Superior temporal gyrus (tissue), 1 donor: ENCODE measurements around the gene LRRC23.

Experiments used
- DNase-seq: peaks from one replicate; pipeline ENCODE4 v3.0.0-alpha.2; 2016; ENCODE audit errors: extremely low spot score

Gene LRRC23

DNA sequence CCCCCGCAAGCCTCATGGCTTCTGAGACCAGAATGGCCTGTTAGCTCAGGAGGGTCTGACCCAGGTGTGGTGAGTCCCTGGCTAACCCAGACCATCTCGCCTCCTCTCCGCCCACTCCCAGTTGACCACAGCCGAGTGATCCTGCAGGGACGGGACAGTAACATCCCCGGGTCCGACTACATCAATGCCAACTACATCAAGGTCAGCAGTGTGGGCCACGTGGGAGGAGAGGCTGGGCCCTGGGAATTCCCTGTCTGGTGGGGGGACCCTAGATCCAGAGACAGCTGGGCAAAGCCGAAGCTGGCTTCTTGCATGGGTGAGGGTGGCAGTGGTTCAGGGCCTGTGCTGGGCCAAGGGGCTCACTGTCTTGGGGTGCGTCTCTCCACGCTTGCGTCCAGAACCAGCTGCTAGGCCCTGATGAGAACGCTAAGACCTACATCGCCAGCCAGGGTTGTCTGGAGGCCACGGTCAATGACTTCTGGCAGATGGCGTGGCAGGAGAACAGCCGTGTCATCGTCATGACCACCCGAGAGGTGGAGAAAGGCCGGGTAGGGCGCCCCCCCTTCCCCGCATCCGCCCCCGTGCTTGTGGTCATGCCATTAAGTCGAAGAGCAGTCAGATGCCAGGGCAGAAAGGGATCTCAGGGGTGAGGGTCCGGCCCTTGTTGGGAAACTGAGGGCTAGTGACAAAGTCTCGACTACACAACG lies 51.6 kb downstream of the LRRC23 start:
- DNase-seq, result no peak

DNA sequence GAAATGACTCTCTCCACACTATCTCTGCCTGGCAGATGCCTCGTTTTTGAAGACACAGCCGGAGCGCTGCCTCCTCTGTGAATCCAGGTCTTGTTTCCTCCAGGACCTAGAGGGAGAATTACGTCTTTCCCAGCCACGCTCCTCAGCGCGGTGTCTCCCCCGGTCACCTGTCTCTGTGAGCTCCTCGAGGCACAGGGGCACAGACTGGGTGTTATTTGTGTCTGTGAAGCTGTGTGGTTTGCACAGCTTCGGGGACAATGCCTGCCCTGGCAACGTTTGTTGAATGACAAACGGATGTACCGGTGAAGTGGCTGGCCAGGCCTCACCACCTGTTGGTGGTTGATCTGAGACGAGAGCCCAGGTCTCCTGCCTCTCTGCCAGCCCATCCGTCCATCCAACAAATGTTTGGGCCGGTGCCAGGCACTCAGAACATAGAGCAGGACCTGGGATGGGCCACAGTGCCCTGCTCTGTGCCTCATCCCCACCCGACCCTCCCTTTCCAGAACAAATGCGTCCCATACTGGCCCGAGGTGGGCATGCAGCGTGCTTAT lies 52.6 kb downstream of the LRRC23 start:
- no peak for DNase-seq

- DNase-seq, result no peak
Measured at GRCh38 chr12:6957741-6958608, 53.4 kb downstream of the LRRC23 start.

- no peak for DNase-seq
Measured at GRCh38 chr12:6958609-6959057, 54.0 kb downstream of the LRRC23 start.

DNA sequence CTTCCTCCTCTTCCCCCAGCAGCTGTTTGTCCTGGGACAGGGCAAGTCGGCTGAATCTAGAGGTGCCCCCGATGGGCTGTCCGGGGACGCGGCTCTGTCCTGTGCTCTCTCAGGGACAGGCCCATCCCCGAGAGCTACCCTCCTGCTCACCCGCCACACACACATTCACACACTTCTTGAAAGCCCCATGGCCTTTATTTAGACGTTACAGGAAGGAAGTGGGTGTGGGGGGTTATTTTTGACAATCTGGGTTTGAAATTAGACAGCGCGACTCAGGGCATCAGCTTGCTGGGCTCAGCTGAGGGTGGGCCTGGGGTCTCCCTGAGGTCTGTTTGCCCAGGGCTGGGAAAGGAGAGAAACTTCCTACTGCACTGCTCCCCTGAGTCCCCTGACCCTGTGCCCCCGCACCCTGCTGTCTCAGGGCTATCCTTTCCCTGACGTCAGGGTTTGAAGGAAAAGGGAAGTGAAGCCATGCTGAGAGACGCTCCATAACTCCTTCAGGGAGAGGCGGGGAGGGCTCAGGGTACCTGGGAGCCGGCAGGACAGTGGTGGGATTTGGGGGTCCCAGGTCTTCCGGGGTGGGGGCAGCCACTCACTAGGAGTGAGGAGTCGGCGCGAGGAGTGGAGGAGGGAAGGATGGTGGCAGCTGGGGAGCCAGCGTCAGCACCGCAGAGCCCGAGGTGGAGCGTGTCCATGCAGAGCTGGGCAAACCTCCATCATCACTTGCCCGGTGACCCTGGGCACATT lies 54.6 kb downstream of the LRRC23 start:
- no peak for DNase-seq

- DNase-seq, result no peak
Measured at GRCh38 chr12:6959805-6960592, 55.4 kb downstream of the LRRC23 start.

DNA sequence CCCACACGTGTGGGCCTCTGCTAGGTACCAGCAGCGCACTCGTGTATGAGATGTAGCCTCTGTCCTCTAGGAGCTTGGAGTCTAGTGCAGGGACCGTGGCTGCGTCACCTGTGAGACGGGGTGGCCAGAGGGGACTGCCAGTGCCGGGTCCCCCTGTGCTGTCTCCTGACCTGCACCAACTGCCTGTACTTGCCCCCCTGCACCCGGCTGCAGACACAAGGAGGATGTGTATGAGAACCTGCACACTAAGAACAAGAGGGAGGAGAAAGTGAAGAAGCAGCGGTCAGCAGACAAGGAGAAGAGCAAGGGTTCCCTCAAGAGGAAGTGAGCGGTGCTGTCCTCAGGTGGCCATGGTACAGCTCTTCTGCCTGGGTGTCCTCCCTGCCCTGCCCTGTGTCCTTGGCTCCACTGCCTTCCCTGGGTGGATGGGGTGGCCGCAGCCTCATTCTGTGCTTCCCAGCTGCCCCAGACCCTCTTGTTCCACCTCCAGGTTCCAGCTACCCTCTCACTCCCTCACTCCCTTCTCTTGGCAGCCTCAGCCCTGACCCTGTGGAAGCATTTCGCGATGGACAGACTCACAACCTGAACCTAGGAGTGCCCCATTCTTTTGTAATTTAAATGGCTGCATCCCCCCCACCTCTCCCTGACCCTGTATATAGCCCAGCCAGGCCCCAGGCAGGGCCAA lies 56.1 kb downstream of the LRRC23 start:
- no peak for DNase-seq

GRCh38 chr12:6961278-6961694 lies 56.7 kb downstream of the LRRC23 start:
- no peak for DNase-seq

- DNase-seq, result no peak
Measured at GRCh38 chr12:6961695-6962284, 57.2 kb downstream of the LRRC23 start.

DNA sequence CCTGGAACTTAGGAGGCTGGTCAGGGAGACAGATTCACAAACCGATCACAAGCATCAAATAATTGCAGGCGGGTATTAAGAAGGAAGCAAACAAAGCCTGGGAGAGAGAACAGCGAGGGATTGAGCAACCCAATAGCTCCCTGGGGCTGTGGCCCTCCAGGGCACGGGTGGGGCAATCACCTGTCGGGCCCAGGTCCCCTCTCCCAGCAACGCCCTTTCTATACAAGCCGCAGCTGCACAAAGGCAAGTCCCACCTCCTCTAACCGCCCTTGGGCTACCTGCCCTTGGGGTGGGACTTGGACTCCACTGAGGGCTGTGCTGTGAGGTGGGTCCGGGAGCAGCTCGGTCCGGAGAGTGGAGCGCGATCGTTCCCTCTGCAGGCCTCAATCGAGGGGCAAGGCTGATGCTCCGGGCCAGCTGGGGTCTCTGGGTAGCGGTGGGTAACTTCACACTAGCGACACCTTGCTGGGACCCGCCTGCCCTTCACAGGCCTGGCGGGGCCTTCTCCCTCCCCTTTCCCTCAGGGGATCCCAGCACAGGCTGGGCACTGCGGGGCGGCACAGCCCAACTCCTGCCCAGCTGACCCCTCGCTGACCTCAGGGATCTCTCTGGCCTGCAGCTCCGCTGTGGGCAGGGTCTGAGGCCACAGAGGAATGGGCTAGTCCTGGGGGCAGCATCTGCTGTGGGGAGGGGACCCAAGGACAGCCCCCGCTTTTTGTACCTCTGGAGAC lies 57.8 kb downstream of the LRRC23 start:
- no peak for DNase-seq

GRCh38 chr12:6963016-6963731 lies 58.6 kb downstream of the LRRC23 start:
- no peak for DNase-seq
